ENCODE results near the gene MYCT1. TPM values are rescaled to one million over a fixed set of nuclear protein-coding genes. Genes with fewer than 3 reads are reported as not detected.

Gene MYCT1, protein sequence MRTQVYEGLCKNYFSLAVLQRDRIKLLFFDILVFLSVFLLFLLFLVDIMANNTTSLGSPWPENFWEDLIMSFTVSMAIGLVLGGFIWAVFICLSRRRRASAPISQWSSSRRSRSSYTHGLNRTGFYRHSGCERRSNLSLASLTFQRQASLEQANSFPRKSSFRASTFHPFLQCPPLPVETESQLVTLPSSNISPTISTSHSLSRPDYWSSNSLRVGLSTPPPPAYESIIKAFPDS
- total RNA-seq, result 14.2 TPM
- 6.4 TPM for polyA plus RNA-seq (ENCODE audit: insufficient read depth, low read depth, low replicate concordance)
- long read RNA-seq, donor 1, partial matches to known transcripts, result 8 of 12 reads
- long read RNA-seq, donor 1, other reads (novel, unspliced or antisense), result 0 of 12 reads
- long read RNA-seq, donor 2, partial matches to known transcripts, result 0 of 5 reads
- long read RNA-seq, donor 2, other reads (novel, unspliced or antisense), result 0 of 5 reads
- long read RNA-seq, donor 3, transcript MYCT1-201 (2 exons, 3,030 nt), result major isoform, 11 of 11 reads
- long read RNA-seq, donor 3, partial matches to known transcripts, result 0 of 11 reads
- long read RNA-seq, donor 3, other reads (novel, unspliced or antisense), result 0 of 11 reads
- long read RNA-seq, donor 4, partial matches to known transcripts, result 0 of 5 reads
- long read RNA-seq, donor 4, other reads (novel, unspliced or antisense), result 0 of 5 reads
- long read RNA-seq, donor 5, result 0 reads
- long read RNA-seq, donor 6, transcript MYCT1-201 (2 exons, 3,030 nt), result major isoform, 9 of 10 reads
- long read RNA-seq, donor 6, partial matches to known transcripts, result 0 of 10 reads
- long read RNA-seq, donor 6, other reads (novel, unspliced or antisense), result 0 of 10 reads
- long read RNA-seq, donor 7, result 0 reads
- long read RNA-seq, donor 8, transcript MYCT1-201 (2 exons, 3,030 nt), result major isoform, 6 of 6 reads
- long read RNA-seq, donor 8, partial matches to known transcripts, result 0 of 6 reads
- long read RNA-seq, donor 8, other reads (novel, unspliced or antisense), result 0 of 6 reads
- long read RNA-seq, donor 9, transcript MYCT1-201 (2 exons, 3,030 nt), result major isoform, 5 of 5 reads
- long read RNA-seq, donor 9, partial matches to known transcripts, result 0 of 5 reads
- long read RNA-seq, donor 9, other reads (novel, unspliced or antisense), result 0 of 5 reads
- long read RNA-seq, donor 10, transcript MYCT1-201 (2 exons, 3,030 nt), result major isoform, 9 of 10 reads
- long read RNA-seq, donor 10, partial matches to known transcripts, result 0 of 10 reads
- long read RNA-seq, donor 10, other reads (novel, unspliced or antisense), result 0 of 10 reads

DNA sequence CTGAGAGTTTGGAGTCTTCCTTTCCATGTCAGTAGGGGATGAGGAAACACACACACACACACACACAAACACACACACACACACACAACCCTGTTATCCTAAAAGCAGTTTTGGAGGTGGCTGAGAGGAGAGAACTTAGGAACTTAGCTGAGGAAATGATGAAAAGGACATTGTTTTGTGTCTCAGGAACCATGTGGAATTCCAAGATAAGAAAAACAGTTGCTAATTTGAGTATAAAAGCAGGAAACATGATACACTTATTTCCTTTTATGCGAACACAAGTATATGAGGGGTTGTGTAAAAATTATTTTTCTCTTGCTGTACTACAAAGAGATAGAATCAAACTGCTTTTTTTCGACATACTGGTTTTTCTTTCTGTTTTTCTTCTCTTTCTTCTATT lies at the start of gene MYCT1:
TSS of gene MYCT1 (plus strand) at position 264 of the 400 bp plus-strand sequence. CDS start at position 270, 6 bp downstream.
- TF ChIP-seq, protein P1, sequence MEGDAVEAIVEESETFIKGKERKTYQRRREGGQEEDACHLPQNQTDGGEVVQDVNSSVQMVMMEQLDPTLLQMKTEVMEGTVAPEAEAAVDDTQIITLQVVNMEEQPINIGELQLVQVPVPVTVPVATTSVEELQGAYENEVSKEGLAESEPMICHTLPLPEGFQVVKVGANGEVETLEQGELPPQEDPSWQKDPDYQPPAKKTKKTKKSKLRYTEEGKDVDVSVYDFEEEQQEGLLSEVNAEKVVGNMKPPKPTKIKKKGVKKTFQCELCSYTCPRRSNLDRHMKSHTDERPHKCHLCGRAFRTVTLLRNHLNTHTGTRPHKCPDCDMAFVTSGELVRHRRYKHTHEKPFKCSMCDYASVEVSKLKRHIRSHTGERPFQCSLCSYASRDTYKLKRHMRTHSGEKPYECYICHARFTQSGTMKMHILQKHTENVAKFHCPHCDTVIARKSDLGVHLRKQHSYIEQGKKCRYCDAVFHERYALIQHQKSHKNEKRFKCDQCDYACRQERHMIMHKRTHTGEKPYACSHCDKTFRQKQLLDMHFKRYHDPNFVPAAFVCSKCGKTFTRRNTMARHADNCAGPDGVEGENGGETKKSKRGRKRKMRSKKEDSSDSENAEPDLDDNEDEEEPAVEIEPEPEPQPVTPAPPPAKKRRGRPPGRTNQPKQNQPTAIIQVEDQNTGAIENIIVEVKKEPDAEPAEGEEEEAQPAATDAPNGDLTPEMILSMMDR (IDR thresholded peaks at IDR 0.05; ENCODE audit: borderline replicate concordance, extremely low read depth, insufficient read depth), result no peak
- Histone ChIP-seq H3K4me3 (ENCODE audit: low read length in 3 of 3) (peak within 1 kb of the TSS in 2 of 3 donors; percentile 23 to 37), H3K9me3 (ENCODE audit: control insufficient read depth in 2 of 3, insufficient read depth in 1 of 3, low read length in 3 of 3) (no peaks in the 10 kb centered on the region), H3K27ac (ENCODE audit: low read depth in 2 of 2, low read length in 2 of 2) (no peak within 1 kb of the TSS), H3K4me1 (ENCODE audit: control insufficient read depth in 2 of 3, insufficient read depth in 2 of 3, low read depth in 1 of 3, low read length in 3 of 3) (no peaks in the 10 kb centered on the region), H3K9ac (ENCODE audit: low read length in 3 of 3) (no peak within 1 kb of the TSS), H3K27me3 (ENCODE audit: control insufficient read depth, insufficient read depth, low read length) (no peaks in the 10 kb centered on the region), H3K36me3 (ENCODE audit: control insufficient read depth in 2 of 3, insufficient read depth in 3 of 3, low read length in 3 of 3) (no peaks in the 10 kb centered on the region)
- intact Hi-C loops (cut with DNase I), result no loop called here
- FAIRE-seq (no peak), DNase-seq (peak in 1 of 5 donors; percentile 46)

DNA sequence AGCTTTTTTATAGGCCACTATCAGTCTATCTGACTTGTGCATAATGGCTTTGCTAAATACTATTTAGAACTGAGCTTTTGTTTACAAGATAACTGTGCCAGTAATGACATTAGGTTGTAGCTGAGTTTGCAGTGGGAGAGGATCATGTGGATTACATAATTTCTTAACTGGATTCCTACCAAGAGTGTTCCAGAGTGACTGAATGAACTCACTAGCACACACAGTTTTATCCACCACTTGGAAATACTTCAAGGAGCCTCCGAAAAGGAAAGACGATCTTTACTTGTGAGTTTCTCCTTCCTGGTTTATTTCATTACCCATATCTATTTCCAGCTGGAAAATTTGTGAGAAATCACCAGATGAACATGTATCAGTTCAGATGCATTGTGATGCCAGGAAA lies 49.6 kb upstream of the MYCT1 start:
- TF ChIP-seq, protein P1 (IDR thresholded peaks at IDR 0.05; ENCODE audit: borderline replicate concordance, extremely low read depth, insufficient read depth), result no peak
- no peak for FAIRE-seq
- intact Hi-C loops (cut with DNase I), result no loop called here

DNA sequence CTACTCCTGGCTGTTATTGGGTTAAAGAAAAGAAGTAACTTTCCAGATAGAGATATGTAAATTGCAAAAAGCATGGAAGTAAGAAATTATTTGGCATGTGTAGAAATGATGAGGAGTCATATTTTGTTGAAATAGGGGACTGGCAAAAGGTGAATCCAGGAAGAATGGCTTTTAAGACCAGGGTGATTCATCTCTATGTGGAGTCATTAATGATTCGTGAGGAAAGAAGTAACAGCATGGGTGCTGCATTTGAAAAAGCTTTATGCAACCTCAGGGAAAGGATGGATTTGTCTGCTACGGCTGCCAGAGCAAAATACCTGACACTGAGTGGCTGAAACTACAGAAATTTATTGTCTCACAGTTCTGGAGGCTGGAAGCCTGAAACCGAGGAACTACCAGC lies 45.7 kb upstream of the MYCT1 start:
- Histone ChIP-seq H3K9ac (ENCODE audit: low read length in 3 of 3) (no peak overlapping the region), H3K36me3 (ENCODE audit: control insufficient read depth in 2 of 3, insufficient read depth in 3 of 3, low read length in 3 of 3) (no peaks in the 10 kb centered on the region), H3K9me3 (ENCODE audit: control insufficient read depth in 2 of 3, insufficient read depth in 1 of 3, low read length in 3 of 3) (no peaks in the 10 kb centered on the region), H3K27ac (ENCODE audit: low read depth in 2 of 2, low read length in 2 of 2) (no peak overlapping the region), H3K27me3 (ENCODE audit: control insufficient read depth, insufficient read depth, low read length) (no peaks in the 10 kb centered on the region), H3K4me3 (ENCODE audit: low read length in 3 of 3) (no peak overlapping the region), H3K4me1 (ENCODE audit: control insufficient read depth in 2 of 3, insufficient read depth in 2 of 3, low read depth in 1 of 3, low read length in 3 of 3) (no peaks in the 10 kb centered on the region)
- FAIRE-seq (no peak), DNase-seq (no peak)
- intact Hi-C loops (cut with DNase I), result no loop called here
- TF ChIP-seq, protein P1 (IDR thresholded peaks at IDR 0.05; ENCODE audit: borderline replicate concordance, extremely low read depth, insufficient read depth), result no peak

More for the DNA sequence above, 49.6 kb upstream of the MYCT1 start:
- Histone ChIP-seq H3K9ac (ENCODE audit: low read length in 3 of 3) (no peak overlapping the region), H3K4me1 (ENCODE audit: control insufficient read depth in 2 of 3, insufficient read depth in 2 of 3, low read depth in 1 of 3, low read length in 3 of 3) (no peaks in the 10 kb centered on the region), H3K4me3 (ENCODE audit: low read length in 3 of 3) (no peak overlapping the region), H3K36me3 (ENCODE audit: control insufficient read depth in 2 of 3, insufficient read depth in 3 of 3, low read length in 3 of 3) (no peaks in the 10 kb centered on the region), H3K27me3 (ENCODE audit: control insufficient read depth, insufficient read depth, low read length) (no peaks in the 10 kb centered on the region), H3K27ac (ENCODE audit: low read depth in 2 of 2, low read length in 2 of 2) (no peak overlapping the region), H3K9me3 (ENCODE audit: control insufficient read depth in 2 of 3, insufficient read depth in 1 of 3, low read length in 3 of 3) (no peaks in the 10 kb centered on the region)
- DNase-seq, result no peak

Data from kidney (tissue), 22 donors.